ENCODE data around the gene LDB3. TPM values are rescaled to one million over a fixed set of nuclear protein-coding genes. Genes with fewer than 3 reads are reported as not detected.

LDB3 gene
- total and polyA plus RNA-seq, 2 of the 8 experiments (the other 6 are each of a cell fraction or from before 2014, with no cell fraction given): 0.20 to 0.43 TPM

DNA sequence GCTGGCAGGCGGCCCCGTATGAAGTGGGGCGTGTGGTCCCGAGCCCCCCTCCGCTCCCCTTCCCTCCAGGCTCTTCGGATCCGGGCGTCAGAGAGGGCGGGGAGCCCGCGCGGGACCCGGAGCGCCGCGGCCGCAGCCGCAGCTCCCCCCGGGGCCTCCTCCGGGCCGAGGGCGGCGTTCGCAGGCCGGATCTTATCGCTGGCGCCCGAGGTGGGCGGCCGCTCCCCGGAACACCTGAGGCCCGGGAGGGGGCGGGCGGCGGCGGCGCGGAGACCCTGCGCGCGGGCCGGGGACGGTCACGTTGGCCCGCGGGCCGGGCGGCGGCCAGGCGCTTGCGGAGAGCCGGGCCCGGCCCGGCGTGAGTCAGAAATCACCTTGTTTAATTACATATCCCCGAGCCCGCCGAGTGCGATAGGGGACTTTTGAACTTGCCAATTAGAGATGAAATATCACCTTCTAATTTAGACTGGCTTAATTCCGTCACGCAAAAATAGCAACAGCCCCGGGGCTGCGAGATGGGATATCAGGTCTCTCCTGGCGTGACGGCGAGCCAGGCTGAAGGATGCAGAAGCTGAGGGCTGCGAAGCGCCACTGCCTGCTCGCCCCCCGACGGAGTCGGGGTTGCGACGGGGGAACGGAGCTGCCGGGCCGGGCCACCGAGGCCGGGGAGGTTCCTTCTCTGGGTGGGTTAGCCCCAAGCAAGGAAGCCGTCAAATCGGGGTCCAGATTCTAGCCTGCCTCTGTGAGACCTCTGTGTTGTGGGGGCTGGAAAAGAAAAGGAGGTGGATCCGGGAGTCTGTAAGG, 43.4 kb downstream of the LDB3 start:
- H2AFZ ChIP-seq (ENCODE audit: low read length): peak overlapping the region; percentile 80
- no peak for TF ChIP-seq EP300 (IDR thresholded peaks at IDR 0.05; ENCODE audit: borderline replicate concordance in 1 of 2, low read depth in 2 of 2, low read length in 2 of 2)
- no peak for TF ChIP-seq POLR2AphosphoS5 (IDR thresholded peaks at IDR 0.05; ENCODE audit: low read depth, low read length)
- TF ChIP-seq TEAD4 (IDR thresholded peaks at IDR 0.05; ENCODE audit: low read depth, low read length): no peak
- TF ChIP-seq CBX5 (IDR thresholded peaks at IDR 0.05; ENCODE audit: low read depth, low read length): no peak
- TF ChIP-seq SRF (IDR thresholded peaks at IDR 0.05; ENCODE audit: low read depth, low read length): no peak
- TF ChIP-seq TBP (IDR thresholded peaks at IDR 0.05; ENCODE audit: low read depth, low read length): 0 out of 2 replicates have a peak, but pooled peaks have one; percentile 42
- TF ChIP-seq CEBPB (IDR thresholded peaks at IDR 0.05; ENCODE audit: low read depth, low read length): no peak
- no peak for TF ChIP-seq RNF2 (IDR thresholded peaks at IDR 0.05; ENCODE audit: borderline replicate concordance, low read depth, low read length, missing control alignments, poor library complexity, severe bottlenecking)
- TF ChIP-seq BRCA1 (IDR thresholded peaks at IDR 0.05; ENCODE audit: low read depth, low read length): no peak
- TF ChIP-seq KDM1A (IDR thresholded peaks at IDR 0.05; ENCODE audit: borderline replicate concordance, low read length): no peak
- TF ChIP-seq NANOG (IDR thresholded peaks at IDR 0.05; ENCODE audit: insufficient read depth, low read depth, low read length, poor library complexity, severe bottlenecking): no peak
- TF ChIP-seq CHD2 (IDR thresholded peaks at IDR 0.05; ENCODE audit: low read length): no peak

More for the DNA sequence above, 43.4 kb downstream of the LDB3 start:
- FAIRE-seq (no peak), DNase-seq (ENCODE audit: low read depth in 1 of 2, low spot score in 2 of 2) (peak in 1 of 2 experiments; percentile 77)
- Histone ChIP-seq H3K79me1 (ENCODE audit: low read depth, low read length) (no peaks in the 10 kb centered on the region), H3K9me3 (ENCODE audit: insufficient read depth in 2 of 2, low read depth in 1 of 2, low read length in 1 of 2) (no peaks in the 10 kb centered on the region), H4K20me1 (replicated peaks in 1 of 2; ENCODE audit: control insufficient read depth in 1 of 2, insufficient read depth in 2 of 2, low read length in 2 of 2) (no peaks in the 10 kb centered on the region), H2BK120ac (replicated peaks; ENCODE audit: low read depth, low read length) (no peak overlapping the region), H2BK15ac (ENCODE audit: low read length) (peak overlapping the region; percentile 61; the same call in 1 of the 2 replicates), H3K4me3 (ENCODE audit: extremely low read depth in 1 of 4, insufficient read depth in 2 of 4, low read depth in 3 of 4, low read length in 4 of 4) (peak overlapping the region; percentile 46 to 67 (median 54)), H3K18ac (ENCODE audit: extremely low read depth, low read length) (peak overlapping the region; percentile 55), H2BK5ac (ENCODE audit: low read depth, low read length) (no peak overlapping the region), H4K8ac (ENCODE audit: extremely low read depth, insufficient read depth, low read length) (peak overlapping the region; percentile 84), H4K91ac (replicated peaks; ENCODE audit: insufficient read length, low read length) (peak overlapping the region; percentile 25), H2AK5ac (ENCODE audit: low read depth, low read length) (no peak overlapping the region), H2BK20ac (ENCODE audit: low read length) (no peak overlapping the region), H3K4me2 (ENCODE audit: insufficient read depth in 1 of 2, low read depth in 2 of 2, low read length in 2 of 2) (peak overlapping the region; percentile 90 to 93), H3K9ac (replicated peaks in 1 of 4; ENCODE audit: extremely low read depth in 1 of 4, low read depth in 3 of 4, low read length in 3 of 4) (peak overlapping the region; percentile 9 to 63 (median 27); a peak in 5 of 7 replicates), H3K56ac (replicated peaks; ENCODE audit: insufficient read length, low read depth, low read length) (peak overlapping the region; percentile 63), H3K4me1 (replicated peaks in 1 of 4; ENCODE audit: control insufficient read depth in 3 of 4, insufficient read depth in 4 of 4, low read length in 3 of 4) (peaks cover 3 to 22% (median 12%) of the 10 kb centered on the region in 4 experiments), H3K23ac (ENCODE audit: insufficient read length) (no peak overlapping the region), H3K23me2 (ENCODE audit: low read depth, low read length) (peaks cover 6% of the 10 kb centered on the region; the same call in 1 of the 2 replicates), H2BK12ac (ENCODE audit: low read depth, low read length) (no peak overlapping the region), H3K4ac (replicated peaks; ENCODE audit: insufficient read length, low read depth, low read length) (peak overlapping the region; percentile 5), H3K79me2 (ENCODE audit: control insufficient read depth in 1 of 2, insufficient read depth in 2 of 2, low read length in 2 of 2) (no peaks in the 10 kb centered on the region), H3K36me3 (ENCODE audit: control insufficient read depth in 2 of 4, insufficient read depth in 4 of 4, low read length in 3 of 4) (no peaks in the 10 kb centered on the region), H3K27me3 (replicated peaks in 1 of 4; ENCODE audit: control insufficient read depth in 3 of 4, extremely low read depth in 1 of 4, insufficient read depth in 3 of 4, low read length in 3 of 4) (no peaks in the 10 kb centered on the region), H3K27ac (ENCODE audit: low read depth, low read length) (no peak overlapping the region; the same call in 1 of the 2 replicates), H3K14ac (ENCODE audit: insufficient read length) (no peak overlapping the region), H4K5ac (ENCODE audit: insufficient read length, low read depth, low read length) (peak overlapping the region; percentile 70)
- CTCF ChIA-PET (ENCODE audit: partially characterized antibody): interaction anchor here (0.7 to 8.8 kb wide), 14 partner anchors 9 to 206 kb away, joined by 3 to 52 read pairs (median 4); no protein-coding TSS in a partner anchor
- POLR2A ChIA-PET (ENCODE audit: partially characterized antibody): interaction anchor here (0.7 to 5.7 kb wide), 9 partner anchors 10 to 193 kb away, joined by 3 to 45 read pairs (median 3); partner anchors contain the start of gene BMPR1A
- 2% methylated on average over 38 of the region's 82 CpGs; no CpG with 5 or more reads in 1 of the 2 experiments for WGBS, 2 experiments (ENCODE audit: extremely low coverage in 1 of 2, insufficient coverage in 1 of 2, insufficient read length in 1 of 2, insufficient replicate concordance in 2 of 2, low coverage in 1 of 2, low lambda C conversion rate in 2 of 2, missing lambda C conversion rate in 1 of 2)

All from H1 (cell line).